Lower leg skin (tissue), 3 donors: ENCODE data around the gene FLYWCH1.

Source experiments
- CTCF ChIP-seq, 3 donors: fragments of 450-650 bp; IDR thresholded peaks; one replicate each; pipeline ENCODE4 v1.5.1; 2016; ENCODE audit warnings: antibody characterized with exemption in 3 of 3, mild to moderate bottlenecking in 3 of 3, moderate library complexity in 2 of 3
- POLR2A ChIP-seq, 2 donors: fragments of 450-650 bp; IDR thresholded peaks; one replicate each; pipeline ENCODE4 v1.6.1; 2016 to 2017; ENCODE audit warnings: antibody characterized with exemption in 2 of 2, mild to moderate bottlenecking in 1 of 2, moderate library complexity in 1 of 2

- TF ChIP-seq POLR2A (IDR thresholded peaks at IDR 0.05) = no peak
- no peak for TF ChIP-seq CTCF (IDR thresholded peaks at IDR 0.05)
These were observed 56.6 kb downstream of the FLYWCH1 start for GRCh38 chr16:2968368-2968737.
